ENCODE results near the gene CD80. TPM values are rescaled to one million over a fixed set of nuclear protein-coding genes. Genes with fewer than 3 reads are reported as not detected.

CD80 gene
- total RNA-seq, 1 donor from 2014 or later: 3.2 TPM

DNA sequence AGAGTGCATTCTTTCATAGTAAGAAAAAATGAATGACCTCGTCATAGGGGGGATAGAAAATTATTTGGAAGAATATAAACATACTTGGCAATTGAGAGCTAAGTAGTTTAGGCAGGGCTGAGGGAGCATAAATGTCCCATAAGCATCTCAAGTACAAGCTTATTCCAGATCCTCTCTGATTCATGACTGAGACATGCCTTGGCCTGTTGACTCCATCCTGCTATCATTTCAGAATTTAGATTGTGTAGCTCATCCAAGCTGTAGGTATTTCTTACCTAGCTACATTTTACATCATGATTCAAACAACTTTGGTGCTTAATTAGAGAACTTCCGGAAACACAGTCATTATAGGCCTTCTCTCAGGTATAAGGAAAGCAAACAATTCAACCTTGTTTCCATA lies 78.3 kb downstream of the CD80 start:
- Histone ChIP-seq H3K27ac (no peak overlapping the region), H3K27me3 (no peaks in the 10 kb centered on the region), H3K36me3 (peaks cover 35 to 56% of the 10 kb centered on the region in 2 donors), H3K4me3 (no peak overlapping the region), H3K9me3 (no peaks in the 10 kb centered on the region), H3K4me1 (no peaks in the 10 kb centered on the region)
- DNase-seq (ENCODE audit: low spot score in 2 of 2): no peak
- intact Hi-C loops (cut with DNase I): no loop called here
- TF ChIP-seq, protein P1, sequence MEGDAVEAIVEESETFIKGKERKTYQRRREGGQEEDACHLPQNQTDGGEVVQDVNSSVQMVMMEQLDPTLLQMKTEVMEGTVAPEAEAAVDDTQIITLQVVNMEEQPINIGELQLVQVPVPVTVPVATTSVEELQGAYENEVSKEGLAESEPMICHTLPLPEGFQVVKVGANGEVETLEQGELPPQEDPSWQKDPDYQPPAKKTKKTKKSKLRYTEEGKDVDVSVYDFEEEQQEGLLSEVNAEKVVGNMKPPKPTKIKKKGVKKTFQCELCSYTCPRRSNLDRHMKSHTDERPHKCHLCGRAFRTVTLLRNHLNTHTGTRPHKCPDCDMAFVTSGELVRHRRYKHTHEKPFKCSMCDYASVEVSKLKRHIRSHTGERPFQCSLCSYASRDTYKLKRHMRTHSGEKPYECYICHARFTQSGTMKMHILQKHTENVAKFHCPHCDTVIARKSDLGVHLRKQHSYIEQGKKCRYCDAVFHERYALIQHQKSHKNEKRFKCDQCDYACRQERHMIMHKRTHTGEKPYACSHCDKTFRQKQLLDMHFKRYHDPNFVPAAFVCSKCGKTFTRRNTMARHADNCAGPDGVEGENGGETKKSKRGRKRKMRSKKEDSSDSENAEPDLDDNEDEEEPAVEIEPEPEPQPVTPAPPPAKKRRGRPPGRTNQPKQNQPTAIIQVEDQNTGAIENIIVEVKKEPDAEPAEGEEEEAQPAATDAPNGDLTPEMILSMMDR (IDR thresholded peaks at IDR 0.05): no peak

Other genes starting within 250 kb of the CD80 start
- gene TMEM39A, start 96.0 kb downstream of the CD80 start, total RNA-seq: 115 TPM
- 30.3 TPM for gene POGLUT1, start 90.7 kb downstream of the CD80 start, total RNA-seq
- gene TIMMDC1, start 61.1 kb downstream of the CD80 start, total RNA-seq: 31.1 TPM
- gene ADPRH, start 19.9 kb upstream of the CD80 start, total RNA-seq: 32.1 TPM
- gene PLA1A, start 38.3 kb upstream of the CD80 start, total RNA-seq: 15.0 TPM
- 4.7 TPM for gene POPDC2, start 101.0 kb upstream of the CD80 start, total RNA-seq
- 12.5 TPM for gene COX17, start 117.8 kb upstream of the CD80 start, total RNA-seq
- gene CFAP91, start 143.4 kb upstream of the CD80 start, total RNA-seq: 3.5 TPM
- not detected for gene NR1I2, start 222.5 kb upstream of the CD80 start, total RNA-seq

Data from ascending aorta (tissue), 2 donors.